ENCODE data around the gene NEDD4L. TPM values are rescaled to one million over a fixed set of nuclear protein-coding genes. Genes with fewer than 3 reads are reported as not detected.

Gene NEDD4L
- 15.7 and 44.7 TPM in 2 replicates for total RNA-seq

GRCh38 chr18:58043491-58044369 lies at the start of gene NEDD4L:
Gene NEDD4L (plus strand): TSS chr18:58044226. CDS start chr18:58044661, 435 bp downstream.

Other genes starting within 250 kb of the NEDD4L start
- gene ATP8B1, start 240.9 kb upstream of the NEDD4L start, total RNA-seq = 66.6 and 67.5 TPM in 2 replicates

Measured in bladder microvascular endothelial cell (primary cell).